OCI-LY7 (cell line): ENCODE results near the gene MYH7. TPM values are rescaled to one million over a fixed set of nuclear protein-coding genes. Genes with fewer than 3 reads are reported as not detected.

Source experiments
- BruUV-seq: library from RNA; stranded (reverse); fragments of 400-500 nt; replicated peaks from 2 replicates; lab custom pipeline; 2021; lab: Mats Ljungman, UMichigan
- CTCF ChIA-PET: fragments of 300-600 bp; sonication (Branson Sonifier 250); formaldehyde crosslinking; loops from one replicate; lab custom pipeline; 2022; ENCODE audit warnings: antibody characterized with exemption; ENCODE audit not compliant: unreplicated experiment; lab: Charles Lee
- POLR2A ChIA-PET: fragments of 300-600 bp; sonication (Branson Sonifier 250); formaldehyde crosslinking; loops from one replicate; lab custom pipeline; 2022; ENCODE audit warnings: antibody characterized with exemption; lab: Charles Lee
- DNase-seq: peaks from one replicate; pipeline ENCODE4 v3.0.0-alpha.2; 2015; ENCODE audit warnings: low spot score
- H2AFZ ChIP-seq: fragments of 200-600 bp; sonication (generic), shearing (Covaris generic); 2 replicates; pipeline ENCODE4 v1.6.1; 2014; ENCODE audit warnings: mild to moderate bottlenecking, antibody characterized with exemption, low read length, moderate library complexity
- H3K27ac ChIP-seq: fragments of 200-600 bp; sonication (generic); 2 replicates; pipeline ENCODE4 v1.5.1; 2014; ENCODE audit warnings: mixed run types, low read depth, mild to moderate bottlenecking, moderate library complexity, low read length, inconsistent platforms; ENCODE audit not compliant: poor library complexity, severe bottlenecking
- H3K36me3 ChIP-seq: fragments of 200-600 bp; sonication (generic); 2 replicates; pipeline ENCODE4 v1.6.1; 2014; ENCODE audit warnings: mild to moderate bottlenecking, antibody characterized with exemption, low read length, moderate library complexity, mixed read lengths; ENCODE audit not compliant: insufficient read depth
- H3K4me1 ChIP-seq: fragments of 200-600 bp; sonication (generic); 2 replicates; pipeline ENCODE4 v1.5.1; 2014; ENCODE audit warnings: mild to moderate bottlenecking, low read length; ENCODE audit not compliant: insufficient read depth, poor library complexity, severe bottlenecking
- H3K4me2 ChIP-seq: fragments of 200-600 bp; sonication (generic); 2 replicates; pipeline ENCODE4 v1.6.1; 2014; ENCODE audit warnings: mild to moderate bottlenecking, low read length
- H3K4me3 ChIP-seq: fragments of 200-600 bp; sonication (generic); 2 replicates; pipeline ENCODE4 v1.5.1; 2014; ENCODE audit warnings: mild to moderate bottlenecking, low read depth, low read length; ENCODE audit not compliant: poor library complexity, severe bottlenecking
- H3K79me2 ChIP-seq: fragments of 200-600 bp; sonication (generic); 2 replicates; pipeline ENCODE4 v1.6.1; 2016; ENCODE audit warnings: low read depth, mild to moderate bottlenecking, low read length, moderate library complexity, mixed read lengths; ENCODE audit not compliant: insufficient read depth
- H3K9me2 ChIP-seq: fragments of 200-600 bp; sonication (generic); 2 replicates; pipeline ENCODE4 v1.6.1; 2016; ENCODE audit warnings: mild to moderate bottlenecking, low read length, mixed read lengths; ENCODE audit not compliant: insufficient read depth
- H3K9me3 ChIP-seq: fragments of 200-600 bp; sonication (generic); 2 replicates; pipeline ENCODE4 v1.6.1; 2014; ENCODE audit warnings: mild to moderate bottlenecking, mixed run types, low read length, mixed read lengths
- H4K20me1 ChIP-seq: fragments of 200-600 bp; sonication (generic); 2 replicates; pipeline ENCODE4 v1.6.1; 2014; ENCODE audit warnings: mild to moderate bottlenecking, antibody characterized with exemption, low read length, moderate library complexity, mixed read lengths; ENCODE audit not compliant: insufficient read depth
- CTCF ChIP-seq: fragments of 200-600 bp; sonication (generic); conservative IDR thresholded peaks from 2 replicates; pipeline ENCODE4 v1.5.1; 2014; ENCODE audit warnings: mild to moderate bottlenecking, antibody characterized with exemption, low read length, moderate library complexity, mixed read lengths
- EZH2phosphoT487 ChIP-seq: fragments of 200-600 bp; sonication (generic); IDR thresholded peaks from 2 replicates; pipeline ENCODE4 v1.6.1; 2018; ENCODE audit warnings: low read depth, borderline replicate concordance, mild to moderate bottlenecking, mixed run types, antibody characterized with exemption, low read length, moderate library complexity, mixed read lengths
- intact Hi-C: fragments of 100-400 bp; cut with micrococcal nuclease; formaldehyde crosslinking; loops from one replicate; pipeline ENCODE4 v1.10.0; 2022; ENCODE audit not compliant: unreplicated experiment
- total RNA-seq, 2 experiments: library from RNA; depleted of rRNA in 1 of 2; stranded (reverse); fragments of >200 nt in 1 of 2; shearing (Covaris generic) in 1 of 2; gene quantifications; 2 replicates each; pipeline ENCODE4 v1.2.3, GENCODE V29; 2014 to 2022

MYH7 gene
- total RNA-seq, 2 experiments from 2014 or later, result not detected

- no peak for DNase-seq
- no peaks in the 10 kb centered on the region for H3K36me3 ChIP-seq
- H3K9me3 ChIP-seq, result no peaks in the 10 kb centered on the region
- H2AFZ ChIP-seq, result no peak within 1 kb of the TSS
- H3K79me2 ChIP-seq, result no peaks in the 10 kb centered on the region
- H3K9me2 ChIP-seq, result no peaks in the 10 kb centered on the region
- TF ChIP-seq EZH2phosphoT487, result no peak
- TF ChIP-seq CTCF, result no peak
- H3K27ac ChIP-seq, result no peak within 1 kb of the TSS
- ChIA-PET POLR2A (interaction anchor here (0.6 kb wide), 1 partner anchor 11 kb away, joined by 3 read pairs; no protein-coding TSS in a partner anchor), CTCF (no interaction called here)
- H3K4me2 ChIP-seq, result no peak within 1 kb of the TSS
- intact Hi-C loops, result no loop called here
- H4K20me1 ChIP-seq, result no peaks in the 10 kb centered on the region
- H3K4me3 ChIP-seq, result no peak within 1 kb of the TSS
- BruUV-seq, result no TSS peak
- no peaks in the 10 kb centered on the region for H3K4me1 ChIP-seq
Observed at GRCh38 chr14:23376482-23377197, 58.8 kb downstream of the MYH7 start, which contains the start of gene CMTM5. TSS of gene CMTM5 (plus strand) at chr14:23377046. CDS start at chr14:23377252, 206 bp downstream.

GRCh38 chr14:23375527-23376251 is 59.8 kb downstream of the MYH7 start:
- TF ChIP-seq CTCF (no peak), EZH2phosphoT487 (no peak)
- CTCF ChIA-PET, result no interaction called here

More at GRCh38 chr14:23375527-23376251, 59.8 kb downstream of the MYH7 start:
- no peaks in the 10 kb centered on the region for H3K79me2 ChIP-seq
- POLR2A ChIA-PET, result no interaction called here
- intact Hi-C loops, result no loop called here
- no peak overlapping the region for H3K4me2 ChIP-seq
- no peaks in the 10 kb centered on the region for H4K20me1 ChIP-seq
- H3K4me1 ChIP-seq, result no peaks in the 10 kb centered on the region
- H3K36me3 ChIP-seq, result no peaks in the 10 kb centered on the region
- H3K9me3 ChIP-seq, result no peaks in the 10 kb centered on the region
- no TSS peak for BruUV-seq
- H2AFZ ChIP-seq, result no peak overlapping the region
- H3K4me3 ChIP-seq, result no peak overlapping the region
- no peak overlapping the region for H3K27ac ChIP-seq
- no peaks in the 10 kb centered on the region for H3K9me2 ChIP-seq
- DNase-seq, result no peak
